Nucleus accumbens (tissue), 56 donors: ENCODE data around the gene ZNF48.

ENCODE experiments used
- DNase-seq, 56 donors: peaks; one replicate each; lab custom pipeline; 2025; lab: John Stamatoyannopoulos, UW

The ZNF48 gene

DNA sequence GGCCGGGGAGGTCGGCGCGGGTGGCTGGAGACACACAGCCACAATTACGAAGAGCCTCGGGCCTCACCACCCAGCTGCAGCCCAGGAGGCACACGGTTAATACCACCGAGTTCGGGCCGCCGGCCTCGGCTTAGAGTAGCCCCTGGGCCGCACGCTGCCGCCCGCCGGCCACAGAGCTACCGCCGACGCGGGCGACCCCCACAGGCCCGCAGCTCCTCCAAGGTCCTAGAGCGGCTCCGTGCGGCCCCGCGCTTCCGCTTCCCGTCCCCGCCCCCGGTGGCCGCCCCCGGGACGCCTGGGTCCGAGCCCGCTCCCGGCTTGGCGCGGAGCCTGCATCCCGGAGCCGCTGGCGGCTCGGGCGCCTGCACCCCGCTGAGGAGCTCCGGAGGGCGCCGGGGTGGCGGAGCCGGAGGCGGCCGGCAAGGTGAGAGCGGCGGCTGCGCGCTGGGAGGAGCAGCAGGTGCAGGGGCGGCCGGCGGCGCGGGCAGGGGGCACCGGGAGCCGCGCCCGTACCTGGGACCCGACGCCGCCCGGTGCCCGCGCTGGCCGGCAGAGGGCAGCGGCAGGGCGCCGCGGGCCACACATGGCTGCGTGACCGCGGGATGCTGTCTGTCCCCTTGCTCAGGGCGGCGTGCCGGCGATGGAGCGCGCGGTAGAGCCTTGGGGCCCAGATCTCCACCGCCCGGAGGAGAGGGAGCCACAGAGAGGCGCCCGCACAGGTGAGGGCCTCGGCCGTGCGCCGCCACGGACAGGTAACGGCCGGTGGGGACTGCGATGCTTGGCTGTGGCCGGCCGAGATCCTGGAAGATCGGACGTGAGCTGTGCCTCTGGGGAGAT is at the start of gene ZNF48:
ZNF48 (plus strand) TSS at position 266 of the 837 bp plus-strand sequence; CDS start at position 641, 375 bp downstream.
- peak in 54 of 56 donors; percentile 25 to 91 (median 78) for DNase-seq

DNA sequence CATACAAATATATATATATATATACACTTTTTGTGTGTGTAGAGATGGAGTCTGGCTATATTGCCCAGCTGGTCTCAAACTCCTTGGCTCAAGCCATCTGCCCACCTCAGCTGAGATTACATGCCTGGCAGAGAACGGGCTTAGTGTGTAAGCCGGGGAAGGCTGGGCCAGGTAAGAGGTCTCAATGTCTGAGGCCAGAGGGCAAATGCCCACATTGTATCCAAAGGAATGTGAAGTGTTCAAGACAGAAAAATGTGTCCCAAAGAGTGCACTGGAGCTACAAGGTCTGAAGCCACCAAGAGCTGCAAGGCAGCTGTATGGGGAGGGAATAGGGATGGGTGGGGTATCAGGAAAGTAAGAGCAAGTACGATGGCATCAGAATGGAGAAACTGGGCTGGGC is 48.9 kb upstream of the ZNF48 start:
- DNase-seq = no peak

GRCh38 chr16:30348113-30348512 is 47.1 kb upstream of the ZNF48 start:
- DNase-seq = no peak

- no peak for DNase-seq
Measured at GRCh38 chr16:30348929-30349328, 46.3 kb upstream of the ZNF48 start.

DNA sequence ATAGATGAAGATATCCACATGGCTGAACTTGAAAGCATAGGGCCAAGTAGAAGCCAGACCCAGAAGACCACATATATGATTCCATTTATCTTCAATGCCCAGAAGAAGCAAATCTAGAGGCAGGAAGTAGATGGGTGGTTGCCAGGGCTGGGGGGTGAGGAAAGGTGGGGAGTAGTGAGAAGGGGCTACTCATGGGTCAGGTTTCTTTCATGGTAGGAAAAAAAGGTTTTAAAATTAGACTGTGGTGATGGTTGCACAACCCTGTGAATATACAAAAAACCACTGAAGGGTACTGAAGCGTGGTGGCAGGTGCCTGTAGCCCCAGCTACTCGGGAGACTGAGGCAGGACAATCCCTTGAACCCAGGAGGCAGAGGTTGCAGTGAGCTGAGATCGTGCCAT is 45.5 kb upstream of the ZNF48 start:
- no peak for DNase-seq

GRCh38 chr16:30350134-30350871 is 44.9 kb upstream of the ZNF48 start:
- DNase-seq = no peak

DNA sequence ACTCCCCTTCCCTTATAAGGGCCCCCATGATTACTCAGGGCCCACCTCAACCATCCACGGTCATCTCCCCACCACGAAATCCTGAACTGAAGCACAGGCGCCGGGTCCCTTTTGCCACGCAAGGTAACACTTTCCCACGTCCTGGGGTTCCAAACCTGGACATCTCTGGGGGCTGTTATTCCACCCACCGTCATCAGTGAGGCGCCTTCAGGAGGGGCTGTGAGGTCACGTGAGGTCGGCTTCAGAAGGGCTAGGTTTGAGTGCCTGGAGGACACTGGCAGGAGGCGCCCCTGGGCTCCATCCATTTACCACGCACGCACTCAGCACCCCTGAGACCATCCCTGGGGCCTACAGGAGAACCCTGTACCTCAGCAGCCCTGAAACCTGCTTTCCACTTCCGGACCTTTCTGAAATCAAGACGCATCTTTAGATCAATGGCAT is 44.2 kb upstream of the ZNF48 start:
- DNase-seq = no peak

- peak in 52 of 56 donors; percentile 22 to 92 (median 70) for DNase-seq
Measured at GRCh38 chr16:30351586-30352419, 43.4 kb upstream of the ZNF48 start.

GRCh38 chr16:30352488-30353401 is 42.5 kb upstream of the ZNF48 start:
- DNase-seq = no peak

GRCh38 chr16:30353438-30354129 is 41.6 kb upstream of the ZNF48 start:
- no peak for DNase-seq

DNA sequence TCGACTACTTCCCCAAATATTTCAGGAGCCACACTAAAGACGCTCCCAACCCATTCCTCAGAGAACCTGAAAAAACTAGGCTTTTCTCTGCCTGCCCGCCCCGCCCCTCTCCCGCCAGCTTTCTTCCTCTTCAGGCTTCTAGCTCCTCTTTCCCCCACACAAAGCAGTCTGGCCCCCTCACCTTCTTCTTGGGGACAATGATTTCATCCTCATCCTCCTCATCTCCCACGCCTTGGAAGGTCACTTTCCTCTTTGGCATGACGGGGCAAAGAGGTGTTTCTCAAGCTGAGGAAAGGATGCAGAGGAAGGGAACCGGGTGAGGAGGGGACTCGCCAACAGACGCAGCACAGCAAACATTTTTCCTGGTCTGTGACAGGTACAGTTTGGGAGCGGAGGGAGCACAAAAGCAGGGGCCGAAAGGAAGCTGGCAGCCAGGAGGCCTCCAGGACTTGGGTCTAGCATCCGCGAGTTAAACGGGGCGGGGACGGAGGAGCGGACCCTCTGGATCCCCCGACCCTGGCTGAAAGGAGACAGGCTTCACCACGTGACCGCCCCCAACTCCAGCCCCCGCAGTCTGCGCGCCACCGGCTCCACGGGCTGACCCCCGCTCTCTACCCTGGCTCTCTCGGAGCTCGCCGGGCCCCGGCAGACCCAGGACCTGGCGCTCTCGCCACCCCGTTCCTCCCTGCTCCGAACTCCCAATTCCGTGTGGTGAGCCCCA is 40.6 kb upstream of the ZNF48 start:
- DNase-seq = no peak

DNA sequence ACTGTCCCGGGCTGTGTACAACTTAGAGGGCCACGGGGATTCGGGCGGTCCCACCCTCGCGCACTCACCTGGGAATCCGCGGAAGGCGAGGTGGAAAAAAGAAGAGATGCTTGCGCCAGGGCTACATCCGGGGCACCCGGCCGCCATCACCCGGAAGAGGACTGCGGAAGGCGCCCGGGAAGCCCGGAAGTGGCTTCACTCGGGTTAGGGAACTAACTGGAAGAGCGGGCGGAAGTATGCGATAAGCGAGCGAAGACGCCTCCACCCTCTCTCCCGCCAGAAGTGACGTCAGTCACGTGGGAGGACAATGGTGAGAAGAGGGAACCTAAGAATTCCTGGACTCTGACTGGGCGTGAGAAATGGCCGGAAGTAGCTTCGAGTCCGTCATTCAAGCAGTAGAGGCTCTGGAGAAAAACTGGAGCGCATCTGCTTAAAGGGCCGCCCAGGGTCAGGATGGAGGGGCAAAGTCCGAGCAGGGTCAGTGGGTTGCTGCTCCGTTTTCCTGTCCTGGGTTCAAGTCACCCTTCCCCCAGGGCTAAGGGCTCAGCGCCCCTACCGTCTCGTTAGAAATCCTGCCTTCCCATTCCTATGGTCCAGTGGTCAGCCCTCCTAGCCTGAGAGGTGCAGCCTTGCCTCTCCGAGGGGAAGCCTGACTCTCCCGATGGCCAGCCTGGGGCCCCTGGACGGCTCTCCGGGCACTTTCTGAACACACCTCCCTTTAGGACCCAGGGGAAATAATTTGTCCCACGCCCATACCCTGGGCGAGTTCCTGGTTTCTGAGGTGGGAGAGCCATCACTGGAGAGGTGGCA is 39.9 kb upstream of the ZNF48 start, which contains the start of gene CD2BP2:
CD2BP2 (minus strand) TSS at position 165 of the 810 bp plus-strand sequence. CDS start 627 bp downstream, outside the sequence.
- peak; percentile 66 to 98 (median 94) for DNase-seq

GRCh38 chr16:30355954-30356308 is 39.3 kb upstream of the ZNF48 start:
- DNase-seq = peak in 1 of 56 donors; percentile 52

DNA sequence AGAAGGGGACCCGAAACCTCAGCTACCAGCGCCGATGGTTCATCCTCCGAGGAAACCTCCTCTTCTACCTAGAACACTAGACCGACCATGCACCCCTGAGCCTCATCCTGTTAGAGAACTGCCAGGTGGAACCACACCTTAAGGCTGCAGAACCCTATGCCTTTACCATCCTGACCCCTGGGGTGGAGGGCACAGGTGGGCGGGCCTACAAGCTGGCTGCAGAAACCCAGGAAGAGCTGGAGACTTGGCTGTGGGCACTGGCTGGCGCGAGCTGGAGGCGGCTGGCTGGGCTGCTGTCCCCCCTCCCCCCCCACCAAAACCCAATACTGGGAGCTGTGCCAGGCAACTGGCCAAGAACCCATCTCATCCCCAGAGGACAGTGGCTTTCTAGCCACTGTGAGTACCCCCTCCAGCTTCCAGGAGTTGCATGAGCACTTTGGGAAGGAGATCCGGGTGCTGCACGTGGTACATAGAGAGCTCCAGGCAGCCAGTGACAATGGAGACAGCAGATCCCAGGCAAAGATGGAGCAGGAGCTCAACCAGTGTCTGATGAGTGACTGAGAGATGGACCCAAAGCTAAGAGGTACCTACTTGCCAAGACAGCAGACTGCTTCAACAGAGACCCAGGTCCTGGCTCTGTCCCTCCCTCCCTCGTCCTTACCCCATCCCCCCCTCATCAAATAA is 38.7 kb upstream of the ZNF48 start:
- peak in 22 of 56 donors; percentile 15 to 62 (median 35) for DNase-seq

DNA sequence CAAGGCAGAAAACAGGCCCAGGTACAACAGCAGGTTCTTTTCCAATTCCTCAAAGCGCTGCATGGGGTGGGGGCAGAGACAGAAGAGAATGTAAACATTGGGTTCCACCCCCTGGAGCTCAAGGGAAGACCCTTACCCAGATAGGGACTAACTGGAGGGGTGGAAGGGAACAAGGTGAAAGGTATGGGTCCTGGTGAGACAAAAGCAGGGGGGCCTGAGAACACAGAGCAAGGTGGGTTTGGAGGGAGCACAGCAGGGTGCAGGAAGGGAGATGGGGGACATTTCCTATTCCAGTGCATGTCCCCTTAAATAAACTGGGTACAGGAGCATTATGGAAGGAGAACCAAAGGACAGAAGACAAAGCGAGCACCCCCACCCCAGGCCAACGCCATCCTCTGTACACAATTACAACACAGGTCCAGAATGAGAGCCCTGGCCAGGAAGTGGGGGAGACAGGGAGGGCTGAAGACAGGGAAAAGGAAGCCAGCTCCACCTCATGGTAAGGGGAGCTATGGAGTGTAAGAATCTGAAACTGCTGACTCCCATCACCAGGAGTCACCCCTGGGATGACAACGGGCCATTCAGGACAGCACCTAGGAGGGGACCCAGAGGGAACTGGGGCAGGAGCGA is 38.0 kb upstream of the ZNF48 start:
- DNase-seq = no peak
